NCI-H1048 (cell line): ENCODE measurements around the gene SLC25A23.

ENCODE experiments used
- DNase-seq: peaks from one replicate; lab custom pipeline; 2025; lab: John Stamatoyannopoulos, UW

Gene SLC25A23

DNA sequence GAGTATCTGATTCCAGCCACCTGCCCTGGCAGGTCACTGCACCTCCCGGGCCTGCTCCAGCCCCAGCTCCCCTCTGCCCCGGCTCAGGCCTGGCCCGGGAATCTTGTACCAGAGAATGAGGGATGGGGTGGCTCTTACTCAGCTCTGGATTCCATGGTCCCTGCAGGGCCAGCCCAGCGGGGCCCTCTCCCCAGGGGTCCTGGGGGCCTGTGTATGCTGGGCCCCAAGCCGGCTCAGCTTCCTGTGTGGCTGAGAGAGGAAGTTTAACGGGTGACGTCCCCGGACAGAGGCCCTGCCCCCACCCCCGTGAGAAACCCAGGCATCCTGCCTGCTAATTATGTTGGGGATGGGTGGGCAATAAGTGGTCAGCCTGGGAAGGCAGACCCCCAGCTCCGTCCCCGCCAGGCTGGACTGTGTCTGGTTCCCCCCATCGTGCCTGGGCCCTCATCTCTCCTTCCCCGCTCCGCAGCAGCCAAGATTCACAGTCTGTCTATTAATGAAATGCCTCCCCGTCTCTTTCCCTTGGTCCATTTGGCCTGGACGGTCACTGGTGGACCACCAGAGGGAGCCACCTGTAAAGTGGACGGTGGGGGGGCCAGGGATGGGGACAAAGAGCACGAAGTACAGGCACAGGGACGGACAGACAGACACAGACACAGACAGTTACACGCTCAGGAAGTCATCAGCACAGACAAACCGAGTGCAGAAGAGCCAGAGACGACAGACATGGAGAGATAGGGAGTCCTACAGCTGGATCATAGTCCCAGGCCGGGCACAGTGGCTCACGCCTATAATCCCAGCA lies 22.1 kb upstream of the SLC25A23 start, which contains the start of gene DENND1C:
DENND1C (minus strand) TSS at position 247 of the 802 bp plus-strand sequence; CDS start at position 155, 92 bp downstream.
- DNase-seq: no peak

DNA sequence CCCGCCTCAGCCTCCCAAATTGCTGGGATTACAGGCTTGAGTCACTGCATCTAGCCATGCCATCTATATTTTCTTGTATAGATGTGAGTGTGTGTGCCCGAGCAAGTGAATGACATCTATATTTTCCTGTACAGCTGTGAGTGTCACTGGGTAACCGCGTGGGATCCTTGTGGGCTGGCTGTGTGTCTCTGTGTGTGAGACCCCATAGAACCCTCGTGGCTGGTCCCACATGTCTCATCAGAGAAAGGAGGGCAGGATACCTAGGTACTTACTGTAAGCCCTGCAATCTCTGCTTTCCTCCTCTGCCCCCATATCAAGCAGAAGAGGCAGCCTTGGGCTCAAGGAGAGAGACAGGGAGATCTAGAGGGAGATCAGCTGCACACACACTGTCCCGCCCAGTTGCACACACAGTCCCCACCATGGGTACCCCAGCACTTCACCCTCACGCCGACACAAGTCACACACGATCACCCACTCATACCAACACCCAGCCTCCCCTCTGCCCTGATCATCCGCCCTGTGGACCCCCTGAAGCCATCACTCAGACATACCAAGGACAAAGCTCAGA lies 21.3 kb upstream of the SLC25A23 start:
- no peak for DNase-seq

DNA sequence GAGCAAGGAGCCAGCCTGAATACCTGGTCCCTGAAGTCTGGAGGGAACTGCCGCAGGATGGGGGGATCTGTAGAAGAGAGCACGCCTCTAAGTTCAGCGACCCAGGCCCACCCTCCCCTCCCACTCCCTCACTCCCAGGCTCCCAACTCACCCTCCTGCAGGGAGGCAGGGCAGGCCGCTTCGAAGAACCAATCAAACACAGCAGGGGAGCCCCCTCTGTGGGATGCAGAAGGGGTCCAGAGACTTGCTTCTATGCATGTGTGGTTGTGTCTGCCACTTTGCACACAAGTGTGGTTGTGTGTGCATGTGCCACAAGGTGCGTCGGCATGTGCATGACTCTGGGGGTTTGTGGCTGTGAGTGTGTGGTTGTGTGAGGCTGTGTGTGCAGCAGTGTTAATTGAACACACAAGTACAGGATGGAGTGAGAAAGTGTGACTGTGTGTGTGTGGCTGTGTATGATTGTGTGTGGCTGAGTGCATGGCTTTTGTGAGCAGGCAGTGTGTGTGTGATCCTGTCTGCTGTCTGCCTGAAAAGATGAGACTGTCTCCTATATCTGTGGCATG lies 20.3 kb upstream of the SLC25A23 start:
- no peak for DNase-seq

DNA sequence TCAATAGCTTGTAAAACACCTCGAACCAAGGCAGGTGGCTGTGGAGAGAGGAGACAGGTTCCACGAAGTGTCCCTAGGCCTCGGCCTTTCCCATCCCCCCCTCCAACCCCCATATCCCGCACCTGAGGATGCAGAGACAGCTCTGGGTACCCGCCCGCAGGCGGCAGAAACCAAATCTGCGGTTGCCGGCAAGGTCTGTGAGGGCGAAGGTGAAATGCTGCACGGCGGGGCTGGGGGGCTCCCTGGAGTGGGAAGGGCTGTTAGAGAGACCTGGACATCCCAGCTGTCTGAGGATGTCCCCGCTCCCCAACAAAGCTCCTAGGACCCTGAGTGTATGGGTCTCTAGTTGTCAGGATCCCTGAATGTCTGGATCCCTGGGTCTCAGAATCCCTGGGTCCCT lies 19.2 kb upstream of the SLC25A23 start:
- no peak for DNase-seq

DNA sequence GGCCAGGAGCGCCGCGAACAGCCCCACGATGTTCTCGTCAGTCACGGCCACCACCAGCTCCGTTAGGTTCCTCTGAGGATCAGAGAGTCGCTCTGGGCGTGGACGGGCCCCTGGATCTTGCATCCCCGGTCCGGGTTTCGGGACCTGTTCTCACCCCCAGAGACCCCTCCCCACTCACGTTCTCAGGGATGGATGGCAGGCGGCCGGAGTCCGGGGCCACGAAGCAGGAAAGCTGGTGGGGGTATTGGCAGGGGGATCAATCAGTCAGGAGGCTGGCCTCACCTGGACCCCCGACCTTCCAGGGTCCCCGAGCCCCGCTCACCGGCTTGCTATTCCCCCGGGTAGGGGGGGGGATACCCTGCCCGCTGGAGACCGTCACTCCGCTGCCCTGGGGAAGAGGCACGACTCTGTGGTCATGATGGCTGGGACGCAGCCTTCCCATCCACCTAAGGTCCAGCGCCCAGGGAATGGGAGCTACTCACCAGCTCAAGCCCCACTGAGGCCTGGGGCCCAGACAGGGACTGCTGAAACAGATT lies 17.4 kb upstream of the SLC25A23 start:
- DNase-seq: no peak

DNA sequence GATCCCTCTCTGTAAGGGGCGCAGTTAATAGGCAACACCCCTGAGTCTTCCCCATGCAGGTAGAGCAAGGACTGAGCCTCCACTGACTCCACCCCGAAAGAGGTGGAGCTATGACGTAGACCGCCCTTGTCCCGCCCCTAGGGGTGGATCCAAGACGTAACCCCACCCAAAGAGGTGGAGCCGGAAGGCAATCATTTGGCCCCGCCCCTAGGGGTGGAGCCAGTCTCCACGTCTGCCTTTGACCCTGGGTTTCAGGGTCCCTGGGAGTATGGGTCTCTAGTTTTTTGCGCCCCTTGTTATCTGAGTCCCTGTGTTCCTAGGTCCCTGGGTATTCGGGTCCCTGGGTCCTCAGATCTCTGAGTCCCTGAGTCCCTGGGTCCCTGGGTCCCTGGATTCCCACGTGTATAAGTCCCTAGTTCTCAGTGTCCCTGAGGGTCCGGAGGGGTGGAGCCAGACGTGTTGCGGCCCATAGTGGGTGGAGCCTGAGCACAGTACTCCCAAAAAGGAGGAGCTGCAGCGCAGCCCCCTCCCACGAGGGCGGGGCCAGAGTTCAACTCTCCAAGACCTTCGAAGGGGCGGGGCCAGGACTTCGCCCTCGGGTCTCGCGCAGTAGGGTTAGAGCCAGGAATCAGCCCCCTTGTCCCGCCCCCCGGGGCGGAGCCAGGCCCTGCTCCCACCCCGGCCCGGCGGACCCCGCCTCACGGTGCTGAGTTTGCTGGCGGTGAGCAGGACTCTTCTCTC lies 16.7 kb upstream of the SLC25A23 start:
- peak; percentile 91 for DNase-seq

DNA sequence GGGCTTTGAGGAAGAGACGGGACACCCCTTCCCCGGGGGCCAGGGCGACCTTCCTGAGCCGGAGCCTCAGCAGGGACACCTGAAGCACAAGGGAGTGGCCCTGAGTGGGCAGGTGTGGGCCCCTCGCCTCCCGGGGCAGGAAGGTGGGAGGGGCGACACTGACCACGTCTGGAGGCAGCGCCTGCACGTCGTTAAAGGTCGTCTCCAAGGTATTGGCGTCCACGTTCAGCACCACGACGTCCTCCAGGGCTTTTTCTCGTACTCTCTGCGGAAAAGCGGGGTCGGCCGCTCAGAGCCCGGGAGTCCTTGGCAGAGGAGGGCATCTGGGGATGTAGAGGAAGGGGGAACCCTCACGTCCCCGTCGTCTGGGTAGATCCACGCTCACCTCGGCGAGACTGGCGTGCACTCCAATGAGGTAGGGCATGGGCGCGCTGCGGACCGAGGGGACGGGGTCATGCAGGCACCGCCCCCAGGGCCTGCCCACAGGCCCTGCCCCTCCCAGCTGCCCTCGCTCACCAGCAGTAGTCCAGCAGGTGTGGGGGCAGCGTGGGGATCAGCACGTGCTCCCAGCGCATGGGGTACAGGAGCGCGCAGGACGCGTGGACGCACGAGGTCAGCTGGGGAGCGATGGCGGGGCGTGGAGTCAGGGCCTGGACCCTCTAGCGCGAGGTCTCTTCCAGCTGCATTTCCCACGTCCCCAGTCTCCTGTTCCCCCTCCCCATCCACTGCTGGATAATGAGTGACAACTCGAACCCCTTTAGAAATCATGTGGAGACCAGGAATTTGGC lies 15.9 kb upstream of the SLC25A23 start:
- DNase-seq: no peak

DNA sequence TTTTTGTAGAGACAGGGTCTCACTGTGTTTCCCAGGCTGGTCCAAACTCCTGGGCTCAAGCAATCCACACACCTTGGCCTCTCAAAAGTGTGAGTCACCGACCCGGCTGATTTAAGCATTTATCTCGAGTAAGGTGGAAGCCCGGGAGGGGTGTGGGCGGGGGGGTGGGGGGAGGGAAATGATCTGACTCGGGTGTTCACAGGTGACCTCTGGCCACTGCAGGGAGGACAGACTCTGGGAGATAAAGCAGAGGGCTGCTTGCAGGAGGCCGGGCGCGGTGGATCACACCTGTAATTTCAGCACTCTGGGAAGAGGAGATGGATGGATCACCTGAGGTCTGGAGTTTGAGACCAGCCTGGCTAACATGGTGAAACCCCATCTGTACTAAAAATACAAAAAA lies 14.1 kb upstream of the SLC25A23 start:
- no peak for DNase-seq

DNA sequence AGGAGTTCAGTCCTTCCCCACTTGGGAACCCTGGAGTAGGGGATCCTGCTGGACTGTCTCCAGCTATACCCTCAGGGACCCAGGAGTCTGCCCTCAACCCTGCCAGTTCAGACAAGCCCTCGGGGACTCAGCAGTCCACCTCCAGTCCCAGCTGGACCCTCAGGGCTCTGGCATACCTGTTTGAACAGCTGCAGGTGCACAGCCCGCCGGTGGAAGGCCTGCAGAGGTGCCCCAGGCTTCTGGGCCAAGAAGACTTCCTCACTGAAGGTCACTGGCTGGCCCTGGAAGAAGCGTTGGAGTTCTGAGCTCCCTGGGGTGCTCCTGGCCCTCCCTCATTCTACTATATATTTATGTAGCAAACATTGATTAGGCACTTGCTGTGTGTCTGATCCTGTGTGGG lies 13.1 kb upstream of the SLC25A23 start:
- no peak for DNase-seq

DNA sequence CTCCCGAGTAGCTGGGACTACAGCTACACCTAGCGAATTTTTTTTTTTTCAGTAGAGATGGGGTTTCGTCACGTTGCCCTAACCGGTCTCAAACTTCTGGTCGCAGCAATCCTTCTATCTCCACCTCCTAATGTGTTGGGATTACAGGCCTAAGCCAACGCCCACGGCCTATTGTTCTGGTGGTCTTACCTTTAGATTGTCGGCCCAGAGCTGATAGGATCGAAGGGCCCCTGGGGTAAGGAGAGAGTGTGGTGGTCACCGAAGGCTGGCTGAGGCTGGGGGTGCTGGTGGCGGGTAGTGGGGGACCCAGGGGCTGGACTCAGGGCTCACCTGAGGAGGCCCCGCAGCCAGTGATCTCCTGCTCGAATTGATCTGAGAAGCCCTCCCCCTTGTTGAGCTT lies 11.5 kb upstream of the SLC25A23 start:
- DNase-seq: no peak

DNA sequence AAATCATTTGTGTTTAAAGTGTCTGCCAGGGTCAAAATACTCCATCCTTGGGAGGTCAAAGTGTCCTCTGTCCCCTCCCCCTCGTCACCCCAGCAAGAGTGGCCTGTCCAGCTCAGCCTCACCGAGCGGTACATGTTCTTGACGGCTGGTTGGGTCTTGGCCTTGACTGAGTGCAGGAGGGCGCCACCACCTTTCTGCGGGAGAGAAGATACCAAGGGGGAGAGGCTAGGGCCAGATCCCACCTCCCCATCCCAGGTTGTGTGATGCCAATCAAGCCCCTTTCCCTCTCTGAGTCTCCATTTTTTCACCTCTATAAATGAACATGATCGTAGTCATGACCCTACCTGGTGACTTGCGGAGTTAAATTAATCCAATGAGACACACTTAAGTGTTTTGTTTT lies 10.6 kb upstream of the SLC25A23 start:
- DNase-seq: no peak

DNA sequence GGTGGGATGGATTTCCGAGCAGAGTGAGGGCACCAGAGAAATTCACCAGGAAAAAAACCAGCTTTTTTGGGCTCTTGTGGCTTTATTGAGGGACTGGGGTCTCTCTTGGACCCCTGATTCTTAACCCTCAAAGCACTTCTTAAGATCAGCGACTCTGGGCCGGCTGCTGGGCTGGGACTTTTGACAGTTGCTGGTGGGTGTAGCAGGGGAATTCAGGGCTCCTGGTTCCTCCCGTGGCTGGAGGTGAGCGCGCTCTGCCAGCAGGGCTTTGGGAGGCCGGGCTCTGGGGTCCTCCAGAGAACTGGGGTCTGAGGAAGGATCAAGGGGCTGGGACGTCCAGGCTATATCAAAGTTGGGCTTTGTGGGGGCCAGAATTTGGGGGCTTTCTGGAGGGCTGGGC lies 7.8 kb upstream of the SLC25A23 start:
- no peak for DNase-seq

DNA sequence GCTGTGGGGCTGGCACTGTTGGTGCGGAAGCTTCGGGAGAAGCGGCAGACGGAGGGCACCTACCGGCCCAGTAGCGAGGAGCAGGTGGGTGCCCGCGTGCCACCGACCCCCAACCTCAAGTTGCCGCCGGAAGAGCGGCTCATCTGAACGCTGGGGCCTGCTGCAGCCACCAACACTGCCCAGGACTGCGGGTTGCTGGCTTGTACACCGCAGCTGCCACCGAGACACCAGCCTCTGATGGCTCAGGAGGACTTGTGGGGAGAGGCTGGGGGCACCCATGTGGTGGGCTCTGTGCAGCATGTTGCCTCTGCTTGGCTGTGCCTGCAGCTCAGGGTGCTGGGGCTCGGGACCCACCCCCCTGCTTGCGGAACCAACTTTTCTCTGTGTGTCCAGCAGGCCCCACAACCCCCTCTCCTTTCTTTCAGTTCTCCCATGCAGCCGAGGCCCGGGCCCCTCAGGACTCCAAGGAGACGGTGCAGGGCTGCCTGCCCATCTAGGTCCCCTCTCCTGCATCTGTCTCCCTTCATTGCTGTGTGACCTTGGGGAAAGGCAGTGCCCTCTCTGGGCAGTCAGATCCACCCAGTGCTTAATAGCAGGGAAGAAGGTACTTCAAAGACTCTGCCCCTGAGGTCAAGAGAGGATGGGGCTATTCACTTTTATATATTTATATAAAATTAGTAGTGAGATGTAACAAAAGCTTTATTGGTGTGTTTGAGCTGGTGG lies 7.1 kb upstream of the SLC25A23 start:
- DNase-seq: no peak

DNA sequence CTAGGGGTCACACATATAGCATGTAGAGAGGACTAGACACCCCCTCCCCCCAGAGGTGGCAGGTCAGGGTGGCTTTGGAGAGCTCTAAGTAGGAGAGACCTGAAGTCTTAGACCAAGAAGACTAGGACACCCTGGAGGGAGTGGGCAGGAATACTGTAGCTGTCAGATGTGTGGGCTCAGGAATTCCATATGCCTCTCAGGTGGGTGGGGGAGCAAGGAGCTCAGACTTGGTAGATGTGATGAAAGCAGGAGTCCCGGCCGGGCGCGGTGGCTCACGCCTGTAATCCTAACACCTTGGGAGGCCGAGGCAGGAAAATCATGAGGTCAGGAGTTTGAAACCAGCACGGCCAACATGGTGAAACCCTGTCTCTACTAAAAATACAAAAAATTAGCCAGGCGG lies 6.1 kb upstream of the SLC25A23 start:
- DNase-seq: no peak

DNA sequence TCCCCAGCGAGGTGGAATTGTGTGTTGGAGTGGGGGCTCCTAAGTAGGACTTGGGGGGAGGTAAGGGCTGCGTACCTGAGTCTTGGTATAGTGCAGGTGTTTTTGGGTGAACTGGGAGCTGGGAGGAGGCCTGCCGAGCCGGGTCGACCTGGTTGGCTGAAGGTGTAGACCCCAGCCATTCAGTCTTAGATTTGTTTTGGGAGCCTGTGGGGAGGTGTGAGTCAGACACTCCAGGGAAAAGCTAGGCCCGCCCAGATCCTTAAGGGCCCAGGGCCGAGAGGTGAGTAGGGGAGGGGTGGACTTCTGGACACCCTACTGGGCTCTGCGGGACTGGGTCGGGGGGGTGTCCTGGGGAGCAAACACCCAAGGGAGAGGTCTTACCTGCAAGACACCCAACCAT lies 5.4 kb upstream of the SLC25A23 start:
- no peak for DNase-seq

DNA sequence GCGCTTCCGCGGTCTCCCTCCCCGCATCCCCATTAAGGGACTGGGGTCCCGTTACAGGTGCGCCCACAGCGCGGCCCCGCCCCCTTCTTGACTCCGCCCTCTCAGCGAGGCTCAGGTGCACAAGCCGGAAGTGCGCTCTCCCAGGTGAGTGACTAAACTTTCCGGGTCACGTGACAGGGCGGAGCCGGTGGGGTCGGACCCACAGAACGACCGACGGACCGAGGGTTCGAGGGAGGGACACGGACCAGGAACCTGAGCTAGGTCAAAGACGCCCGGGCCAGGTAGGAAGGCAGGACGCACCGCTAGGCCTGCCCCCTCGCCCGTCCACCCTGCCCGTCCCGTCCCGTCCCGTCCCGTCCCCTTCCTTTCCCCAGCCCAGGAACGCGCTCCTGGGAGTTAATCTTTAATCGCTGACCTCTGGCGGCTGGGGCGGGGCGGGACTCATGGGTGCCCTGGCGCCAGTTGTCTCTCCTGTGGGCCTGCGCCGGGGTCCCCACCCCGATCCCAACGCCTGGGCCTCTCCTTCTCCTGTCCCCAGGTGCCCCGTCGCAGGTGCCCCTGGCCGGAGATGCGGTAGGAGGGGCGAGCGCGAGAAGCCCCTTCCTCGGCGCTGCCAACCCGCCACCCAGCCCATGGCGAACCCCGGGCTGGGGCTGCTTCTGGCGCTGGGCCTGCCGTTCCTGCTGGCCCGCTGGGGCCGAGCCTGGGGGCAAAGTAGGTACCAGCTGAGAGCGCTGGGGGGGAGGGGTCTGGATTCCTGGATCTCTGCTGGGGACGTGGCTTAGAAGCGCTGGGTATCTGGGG lies 4.7 kb upstream of the SLC25A23 start, which contains the start of gene CRB3:
CRB3 (plus strand) TSS at position 202 of the 804 bp plus-strand sequence; CDS start at position 633, 431 bp downstream.
- peak; percentile 80 for DNase-seq

DNA sequence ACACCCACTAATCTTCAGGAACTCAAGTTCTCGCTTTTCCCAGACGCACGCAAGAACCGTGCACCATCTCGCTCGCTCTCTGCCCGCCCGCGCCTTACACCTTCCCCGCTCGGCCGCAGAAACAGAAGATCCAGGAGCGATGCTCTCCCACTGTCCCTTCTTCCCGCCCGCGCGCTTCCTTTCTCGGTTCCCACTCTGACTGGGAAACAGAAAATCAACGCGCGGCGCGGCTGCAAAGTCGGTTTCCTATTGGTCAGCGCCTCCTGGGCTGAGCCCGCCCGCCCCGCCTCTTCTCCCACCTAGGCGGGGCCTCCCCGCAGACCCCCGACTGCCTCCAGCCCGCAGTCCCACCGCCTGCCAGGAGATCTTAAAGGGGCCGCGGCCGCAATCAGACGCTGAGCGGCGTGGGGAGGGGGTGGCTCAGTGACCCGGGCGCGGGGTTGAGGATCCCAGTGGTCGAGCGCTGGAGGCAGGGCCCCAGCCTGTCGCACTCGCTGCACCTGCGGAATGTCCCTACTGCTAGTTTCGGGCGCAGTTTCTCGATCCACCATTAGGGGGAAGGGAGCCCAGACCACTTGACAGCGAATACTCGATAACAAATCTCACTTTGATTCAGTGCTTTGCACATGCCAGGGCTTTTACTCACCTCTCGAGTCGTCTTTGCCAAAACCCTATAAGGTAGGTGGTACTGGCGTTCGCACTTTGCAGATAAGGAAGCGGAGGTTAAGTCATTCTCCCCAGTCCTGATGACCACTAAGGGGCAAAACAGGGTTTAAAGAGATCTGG lies 700 bp upstream of the SLC25A23 start:
- peak; percentile 87 for DNase-seq

DNA sequence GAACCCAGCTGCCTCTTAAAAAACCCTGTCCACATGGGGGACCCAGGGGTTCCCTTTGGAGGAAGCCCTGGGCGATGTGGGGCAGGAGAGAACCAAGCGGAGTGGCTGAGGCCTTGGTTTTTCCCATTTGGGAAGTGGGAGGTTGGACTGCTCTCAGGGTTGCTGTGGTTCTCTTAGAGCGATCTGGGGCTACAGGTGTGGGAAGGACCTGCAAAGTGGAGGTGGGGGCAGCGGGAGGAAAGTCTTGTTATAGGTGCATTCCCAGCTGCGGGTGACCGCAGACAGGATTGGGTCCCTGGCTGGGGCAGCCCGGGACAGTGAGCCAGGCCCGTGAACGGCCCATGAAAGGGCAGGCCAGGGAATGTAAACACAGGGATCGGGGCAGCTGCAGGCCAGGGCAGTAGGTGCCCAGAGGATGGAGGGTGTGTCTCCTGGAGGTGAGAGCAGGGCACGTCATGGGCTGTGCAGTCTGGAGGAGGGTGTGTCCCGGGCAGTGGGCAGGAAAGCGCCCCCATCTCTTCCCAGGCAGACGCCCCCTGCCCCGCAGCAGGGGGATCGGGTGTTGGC lies 814 bp downstream of the SLC25A23 start:
- DNase-seq: no peak
